ENCODE results near the gene RHCE. TPM values are rescaled to one million over a fixed set of nuclear protein-coding genes. Genes with fewer than 3 reads are reported as not detected.
"Not testable (repeated sequence)": the region's sequence is repeated elsewhere in the genome, so short reads cannot be mapped to it uniquely, and the experiment has no call there.

RHCE gene
- total RNA-seq, 2 experiments from 2014 or later: 0.13 TPM; not detected in 1

GRCh38 chr1:25388691-25389090 is 31.9 kb downstream of the RHCE start:
- H3K4me3 Mint-ChIP-seq; CTCF ChIA-PET; H3K4me1 Mint-ChIP-seq (ENCODE audit: low read depth); H3K9me3 Mint-ChIP-seq (ENCODE audit: insufficient read depth); H3K27ac Mint-ChIP-seq; ATAC-seq; DNase-seq; H3K36me3 Mint-ChIP-seq (ENCODE audit: low read depth): not testable (repeated sequence)
- H3K27me3 Mint-ChIP-seq (ENCODE audit: low read depth): peaks cover 11% of the 10 kb centered on the region
- POLR2A ChIA-PET: interaction anchor here (0.8 kb wide), 1 partner anchor 27 kb away, joined by 3 read pairs; no protein-coding TSS in a partner anchor

GRCh38 chr1:25387096-25387495 is 33.5 kb downstream of the RHCE start:
- H3K4me1 Mint-ChIP-seq (ENCODE audit: low read depth); POLR2A ChIA-PET; ATAC-seq; H3K4me3 Mint-ChIP-seq; DNase-seq; H3K9me3 Mint-ChIP-seq (ENCODE audit: insufficient read depth); H3K36me3 Mint-ChIP-seq (ENCODE audit: low read depth); CTCF ChIA-PET; H3K27ac Mint-ChIP-seq: not testable (repeated sequence)
- peaks cover 14% of the 10 kb centered on the region for H3K27me3 Mint-ChIP-seq (ENCODE audit: low read depth)

GRCh38 chr1:25383875-25384274 is 36.8 kb downstream of the RHCE start:
- DNase-seq; CTCF ChIA-PET; H3K9me3 Mint-ChIP-seq (ENCODE audit: insufficient read depth); H3K4me3 Mint-ChIP-seq; H3K36me3 Mint-ChIP-seq (ENCODE audit: low read depth); H3K4me1 Mint-ChIP-seq (ENCODE audit: low read depth); H3K27ac Mint-ChIP-seq; ATAC-seq; POLR2A ChIA-PET: not testable (repeated sequence)
- peaks cover 15% of the 10 kb centered on the region for H3K27me3 Mint-ChIP-seq (ENCODE audit: low read depth)

- CTCF ChIA-PET; H3K9me3 Mint-ChIP-seq (ENCODE audit: insufficient read depth); ATAC-seq; H3K4me3 Mint-ChIP-seq; H3K27ac Mint-ChIP-seq; POLR2A ChIA-PET; DNase-seq; H3K4me1 Mint-ChIP-seq (ENCODE audit: low read depth); H3K36me3 Mint-ChIP-seq (ENCODE audit: low read depth): not testable (repeated sequence)
- H3K27me3 Mint-ChIP-seq (ENCODE audit: low read depth): peaks cover 12% of the 10 kb centered on the region
These were observed 37.5 kb downstream of the RHCE start for GRCh38 chr1:25383090-25383489.

GRCh38 chr1:25382543-25382942 is 38.1 kb downstream of the RHCE start:
- POLR2A ChIA-PET: not testable (repeated sequence)

GRCh38 chr1:25378367-25378766 is 42.3 kb downstream of the RHCE start:
- H3K36me3 Mint-ChIP-seq (ENCODE audit: low read depth); H3K4me3 Mint-ChIP-seq; POLR2A ChIA-PET; H3K9me3 Mint-ChIP-seq (ENCODE audit: insufficient read depth); H3K27ac Mint-ChIP-seq; ATAC-seq; DNase-seq; H3K4me1 Mint-ChIP-seq (ENCODE audit: low read depth): not testable (repeated sequence)
- CTCF ChIA-PET: interaction anchor here (1.0 kb wide), 1 partner anchor 72 kb away, joined by 3 read pairs; no protein-coding TSS in a partner anchor
- peaks cover 12% of the 10 kb centered on the region for H3K27me3 Mint-ChIP-seq (ENCODE audit: low read depth)

More at GRCh38 chr1:25382543-25382942, 38.1 kb downstream of the RHCE start:
- H3K27ac Mint-ChIP-seq; H3K4me1 Mint-ChIP-seq (ENCODE audit: low read depth); DNase-seq; H3K4me3 Mint-ChIP-seq; ATAC-seq; CTCF ChIA-PET; H3K9me3 Mint-ChIP-seq (ENCODE audit: insufficient read depth); H3K36me3 Mint-ChIP-seq (ENCODE audit: low read depth): not testable (repeated sequence)
- H3K27me3 Mint-ChIP-seq (ENCODE audit: low read depth): peaks cover 12% of the 10 kb centered on the region

GRCh38 chr1:25371757-25372156 is 48.9 kb downstream of the RHCE start:
- H3K36me3 Mint-ChIP-seq (ENCODE audit: low read depth); ATAC-seq; POLR2A ChIA-PET; H3K27me3 Mint-ChIP-seq (ENCODE audit: low read depth); H3K27ac Mint-ChIP-seq; DNase-seq; CTCF ChIA-PET; H3K4me1 Mint-ChIP-seq (ENCODE audit: low read depth); H3K4me3 Mint-ChIP-seq; H3K9me3 Mint-ChIP-seq (ENCODE audit: insufficient read depth): not testable (repeated sequence)

GRCh38 chr1:25369691-25370271 is 50.8 kb downstream of the RHCE start:
- not testable (repeated sequence) for H3K27ac Mint-ChIP-seq; H3K4me3 Mint-ChIP-seq; ATAC-seq; H3K4me1 Mint-ChIP-seq (ENCODE audit: low read depth); DNase-seq; H3K9me3 Mint-ChIP-seq (ENCODE audit: insufficient read depth); H3K36me3 Mint-ChIP-seq (ENCODE audit: low read depth); H3K27me3 Mint-ChIP-seq (ENCODE audit: low read depth)
- CTCF ChIA-PET: interaction anchor here (1.6 kb wide), 1 partner anchor 9 kb away, joined by 3 read pairs; no protein-coding TSS in a partner anchor
- POLR2A ChIA-PET: interaction anchor here (0.6 kb wide), 1 partner anchor 309 kb away, joined by 3 read pairs; no protein-coding TSS in a partner anchor

GRCh38 chr1:25369241-25369640 is 51.4 kb downstream of the RHCE start:
- no peaks in the 10 kb centered on the region for H3K36me3 Mint-ChIP-seq (ENCODE audit: low read depth)
- ChIA-PET POLR2A (interaction anchor here (0.6 kb wide), 1 partner anchor 309 kb away, joined by 3 read pairs; no protein-coding TSS in a partner anchor), CTCF (interaction anchor here (1.6 kb wide), 1 partner anchor 10 kb away, joined by 3 read pairs; no protein-coding TSS in a partner anchor)
- DNase-seq (no peak), ATAC-seq (no peak)
- no peak overlapping the region for H3K27ac Mint-ChIP-seq
- H3K27me3 Mint-ChIP-seq (ENCODE audit: low read depth): no peaks in the 10 kb centered on the region
- no peaks in the 10 kb centered on the region for H3K4me1 Mint-ChIP-seq (ENCODE audit: low read depth)
- H3K4me3 Mint-ChIP-seq: no peak overlapping the region
- H3K9me3 Mint-ChIP-seq (ENCODE audit: insufficient read depth): no peaks in the 10 kb centered on the region

GRCh38 chr1:25362634-25363559 is 57.7 kb downstream of the RHCE start:
- H3K4me1 Mint-ChIP-seq (ENCODE audit: low read depth): peaks cover 26% of the 10 kb centered on the region
- H3K4me3 Mint-ChIP-seq; CTCF ChIA-PET; POLR2A ChIA-PET; H3K9me3 Mint-ChIP-seq (ENCODE audit: insufficient read depth); H3K27me3 Mint-ChIP-seq (ENCODE audit: low read depth); DNase-seq; H3K27ac Mint-ChIP-seq: not testable (repeated sequence)
- ATAC-seq: peak; percentile 87
- H3K36me3 Mint-ChIP-seq (ENCODE audit: low read depth): peaks cover 37% of the 10 kb centered on the region

GRCh38 chr1:25361901-25362300 is 58.7 kb downstream of the RHCE start:
- Mint-ChIP-seq H3K36me3 (ENCODE audit: low read depth) (peaks cover 44% of the 10 kb centered on the region), H3K27me3 (ENCODE audit: low read depth) (no peaks in the 10 kb centered on the region), H3K9me3 (ENCODE audit: insufficient read depth) (no peaks in the 10 kb centered on the region), H3K4me1 (ENCODE audit: low read depth) (peaks cover 35% of the 10 kb centered on the region), H3K4me3 (no peak overlapping the region), H3K27ac (peak overlapping the region; percentile 14)
- DNase-seq (no peak), ATAC-seq (no peak)
- POLR2A ChIA-PET: interaction anchor here (0.6 kb wide), 1 partner anchor 27 kb away, joined by 3 read pairs; no protein-coding TSS in a partner anchor
- CTCF ChIA-PET: no interaction called here
